Keratinocyte (primary cell): ENCODE measurements around the gene RALGAPA2.

Experiments
- CTCF ChIP-seq, 3 experiments: IDR thresholded peaks in 1 of 3; conservative IDR thresholded peaks in 1 of 3; optimal IDR thresholded peaks in 1 of 3; 2 replicates in 2 of 3; 3 replicates in 1 of 3; pipeline versions ENCODE3 to v1.5.1; 2011; ENCODE audit warnings: low read length in 3 of 3, mild to moderate bottlenecking in 3 of 3, moderate library complexity in 2 of 3, control low read depth in 1 of 3, inconsistent platforms in 1 of 3; ENCODE audit not compliant: insufficient read depth in 2 of 3; ENCODE audit errors: extremely low read depth in 1 of 3
- EZH2 ChIP-seq: IDR thresholded peaks from one replicate; pipeline ENCODE4 v1.6.1; 2012; ENCODE audit warnings: inconsistent platforms, mild to moderate bottlenecking, low read length, moderate library complexity

GRCh38 chr20:20488388-20488787 is 224.1 kb downstream of the RALGAPA2 start:
- TF ChIP-seq CTCF (optimal IDR thresholded peaks at IDR 0.05 in 1 of 3, IDR thresholded peaks at IDR 0.05 in 1 of 3, conservative IDR thresholded peaks at IDR 0.05 in 1 of 3; ENCODE audit: extremely low read depth in 1 of 3, insufficient read depth in 2 of 3, low read length in 3 of 3) (no peak), EZH2 (no peak)
